Left renal cortex interstitium (tissue), 4 donors: ENCODE results near the gene ENTR1. TPM values are rescaled to one million over a fixed set of nuclear protein-coding genes. Genes with fewer than 3 reads are reported as not detected.
"Not testable (repeated sequence)": the region's sequence is repeated elsewhere in the genome, so short reads cannot be mapped to it uniquely, and the experiment has no call there.

ENCODE experiments used
- DNase-seq, 4 donors: peaks; one replicate each; pipeline ENCODE4 v3.0.0-alpha.2; 2013; ENCODE audit warnings: low read depth in 4 of 4, low spot score in 2 of 4, missing footprints in 1 of 4
- polyA plus RNA-seq, 4 donors: library from polyadenylated mRNA; unstranded; fragments of 120-200 nt; gene quantifications; one replicate each; pipeline ENCODE4 v1.2.1, GENCODE V29; 2013; ENCODE audit not compliant: insufficient read length in 4 of 4

The ENTR1 gene
- polyA plus RNA-seq, 4 donors = 36.0 to 63.6 (median 50.2) TPM

- no peak for DNase-seq
Observed at GRCh38 chr9:136421791-136422190, 11.4 kb upstream of the ENTR1 start.

GRCh38 chr9:136419092-136419420 is 8.6 kb upstream of the ENTR1 start:
- DNase-seq = no peak

- no peak for DNase-seq
Observed at GRCh38 chr9:136418182-136419091, 8.0 kb upstream of the ENTR1 start.

GRCh38 chr9:136416914-136417313 is 6.5 kb upstream of the ENTR1 start:
- DNase-seq = no peak

- DNase-seq = no peak
Observed at GRCh38 chr9:136416427-136416826, 6.0 kb upstream of the ENTR1 start.

- no peak for DNase-seq
Observed at GRCh38 chr9:136412962-136413361, 2.5 kb upstream of the ENTR1 start.

GRCh38 chr9:136411378-136411777 is 964 bp upstream of the ENTR1 start:
- DNase-seq = no peak

- DNase-seq = no peak
Observed at GRCh38 chr9:136409557-136410455, 608 bp downstream of the ENTR1 start.

- DNase-seq = no peak
Observed at GRCh38 chr9:136407911-136408310, 2.5 kb downstream of the ENTR1 start.

- not testable (repeated sequence) for DNase-seq
Observed at GRCh38 chr9:136407061-136407460, 3.4 kb downstream of the ENTR1 start.

GRCh38 chr9:136405904-136406303 is 4.5 kb downstream of the ENTR1 start:
- DNase-seq = not testable (repeated sequence)

GRCh38 chr9:136405481-136405880 is 4.9 kb downstream of the ENTR1 start:
- DNase-seq = no peak

- DNase-seq = no peak
Observed at GRCh38 chr9:136404801-136405136, 5.6 kb downstream of the ENTR1 start.

GRCh38 chr9:136403915-136404800 is 6.3 kb downstream of the ENTR1 start:
- no peak for DNase-seq

GRCh38 chr9:136403538-136403914 is 6.9 kb downstream of the ENTR1 start:
- no peak for DNase-seq

GRCh38 chr9:136402067-136402466 is 8.3 kb downstream of the ENTR1 start:
- DNase-seq = no peak

- no peak for DNase-seq
Observed at GRCh38 chr9:136401173-136401922, 9.1 kb downstream of the ENTR1 start.

GRCh38 chr9:136400038-136400834 is 10.2 kb downstream of the ENTR1 start, which contains the start of gene SNAPC4:
Gene SNAPC4, minus strand, starts transcription at chr9:136400170. Its CDS starts 1,742 bp downstream, at chr9:136398428.
- DNase-seq = peak in 3 of 4 donors; percentile 74 to 82 (median 76)
